HUES48 (cell line): ENCODE results near the gene ARL15.

Experiments used
- H3K27ac ChIP-seq: one replicate; pipeline ENCODE4 v1.7.0; 2013; ENCODE audit warnings: low read depth, low read length, inconsistent platforms
- H3K27me3 ChIP-seq: 2 replicates; pipeline ENCODE4 v1.6.1; 2013; ENCODE audit warnings: mild to moderate bottlenecking, low read length; ENCODE audit not compliant: control insufficient read depth, insufficient read depth
- H3K36me3 ChIP-seq: 2 replicates; pipeline ENCODE4 v1.6.1; 2013; ENCODE audit warnings: low read length; ENCODE audit not compliant: control insufficient read depth, insufficient read depth
- H3K4me1 ChIP-seq: 2 replicates; pipeline ENCODE4 v1.6.1; 2013; ENCODE audit warnings: mild to moderate bottlenecking, low read length; ENCODE audit not compliant: control insufficient read depth, insufficient read depth
- H3K4me3 ChIP-seq: 2 replicates; pipeline ENCODE4 v1.5.1; 2013; ENCODE audit warnings: mild to moderate bottlenecking, low read depth, low read length
- H3K9ac ChIP-seq: 2 replicates; pipeline ENCODE4 v1.6.1; 2013; ENCODE audit warnings: mild to moderate bottlenecking, low read depth, low read length, moderate library complexity
- H3K9me3 ChIP-seq: 2 replicates; pipeline ENCODE4 v1.6.1; 2013; ENCODE audit warnings: low read length; ENCODE audit not compliant: control insufficient read depth, insufficient read depth

Gene ARL15

DNA sequence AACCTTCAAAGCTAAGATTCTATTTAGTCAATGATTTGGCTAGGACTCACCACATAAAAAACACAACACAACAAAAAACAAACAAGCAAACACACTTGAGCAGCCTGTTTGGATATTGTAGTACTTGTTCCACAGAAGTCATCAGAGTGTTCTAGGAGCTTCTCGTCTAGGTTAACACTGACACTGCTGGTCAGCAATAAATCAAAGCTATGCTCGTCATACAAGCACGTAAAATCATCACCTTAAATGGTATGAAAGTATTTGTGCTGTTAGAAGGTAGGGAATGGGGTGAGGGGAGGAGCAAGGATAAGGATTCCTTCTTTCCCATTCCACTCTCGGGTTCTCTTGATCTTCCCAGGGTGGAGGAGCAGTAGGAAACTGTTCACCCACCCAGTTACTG lies 88.0 kb downstream of the ARL15 start:
- Histone ChIP-seq H3K4me1 (peaks cover 22% of the 10 kb centered on the region), H3K27ac (no peak overlapping the region), H3K9ac (no peak overlapping the region), H3K36me3 (no peaks in the 10 kb centered on the region), H3K27me3 (no peaks in the 10 kb centered on the region), H3K4me3 (no peak overlapping the region), H3K9me3 (no peaks in the 10 kb centered on the region)

- Histone ChIP-seq H3K27ac (no peak overlapping the region), H3K9me3 (no peaks in the 10 kb centered on the region), H3K4me1 (peaks cover 34% of the 10 kb centered on the region), H3K36me3 (no peaks in the 10 kb centered on the region), H3K9ac (no peak overlapping the region), H3K4me3 (no peak overlapping the region), H3K27me3 (no peaks in the 10 kb centered on the region)
Observed at GRCh38 chr5:54221135-54221534, 89.2 kb downstream of the ARL15 start.

GRCh38 chr5:54220230-54221040 lies 89.9 kb downstream of the ARL15 start:
- Histone ChIP-seq H3K27me3 (no peaks in the 10 kb centered on the region), H3K4me1 (peaks cover 41% of the 10 kb centered on the region), H3K36me3 (no peaks in the 10 kb centered on the region), H3K4me3 (no peak overlapping the region), H3K27ac (no peak overlapping the region), H3K9ac (no peak overlapping the region), H3K9me3 (no peaks in the 10 kb centered on the region)

GRCh38 chr5:54217826-54218503 lies 92.4 kb downstream of the ARL15 start:
- H3K9me3 ChIP-seq: no peaks in the 10 kb centered on the region
- H3K4me3 ChIP-seq: no peak overlapping the region
- H3K4me1 ChIP-seq: peaks cover 66% of the 10 kb centered on the region
- H3K27ac ChIP-seq: no peak overlapping the region
- H3K9ac ChIP-seq: no peak overlapping the region
- no peaks in the 10 kb centered on the region for H3K27me3 ChIP-seq
- H3K36me3 ChIP-seq: no peaks in the 10 kb centered on the region

- H3K4me3 ChIP-seq: peak overlapping the region; percentile 36; the same call in 1 of the 2 replicates
- no peak overlapping the region for H3K9ac ChIP-seq
- no peaks in the 10 kb centered on the region for H3K9me3 ChIP-seq
- peaks cover 66% of the 10 kb centered on the region for H3K4me1 ChIP-seq
- H3K27ac ChIP-seq: peak overlapping the region; percentile 46
- H3K36me3 ChIP-seq: no peaks in the 10 kb centered on the region
- H3K27me3 ChIP-seq: no peaks in the 10 kb centered on the region
Observed at GRCh38 chr5:54215233-54215736, 95.1 kb downstream of the ARL15 start.

DNA sequence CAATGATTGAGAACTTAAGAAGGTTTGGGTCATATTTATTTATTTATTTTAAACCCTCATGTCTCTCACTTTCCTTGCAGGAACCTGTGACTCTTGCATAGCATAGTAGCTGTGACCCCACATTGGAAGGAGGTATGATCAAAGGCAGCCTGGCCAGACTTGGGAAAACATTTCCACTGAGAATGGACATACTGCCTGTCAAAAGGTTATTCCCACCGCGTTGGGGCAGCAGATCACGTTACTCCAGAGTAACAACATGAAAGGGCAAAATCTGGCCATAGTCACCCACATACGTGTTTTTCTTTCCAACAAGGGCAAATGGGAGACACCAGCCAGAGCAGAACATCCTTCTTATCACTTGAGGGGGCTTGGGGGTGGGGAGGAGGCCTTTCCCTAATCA lies 95.7 kb downstream of the ARL15 start:
- H3K4me3 ChIP-seq: no peak overlapping the region
- H3K27ac ChIP-seq: peak overlapping the region; percentile 46
- peaks cover 64% of the 10 kb centered on the region for H3K4me1 ChIP-seq
- H3K9ac ChIP-seq: 0 out of 2 replicates have a peak overlapping the region, but pooled peaks have one; percentile 5
- H3K27me3 ChIP-seq: no peaks in the 10 kb centered on the region
- no peaks in the 10 kb centered on the region for H3K36me3 ChIP-seq
- no peaks in the 10 kb centered on the region for H3K9me3 ChIP-seq

DNA sequence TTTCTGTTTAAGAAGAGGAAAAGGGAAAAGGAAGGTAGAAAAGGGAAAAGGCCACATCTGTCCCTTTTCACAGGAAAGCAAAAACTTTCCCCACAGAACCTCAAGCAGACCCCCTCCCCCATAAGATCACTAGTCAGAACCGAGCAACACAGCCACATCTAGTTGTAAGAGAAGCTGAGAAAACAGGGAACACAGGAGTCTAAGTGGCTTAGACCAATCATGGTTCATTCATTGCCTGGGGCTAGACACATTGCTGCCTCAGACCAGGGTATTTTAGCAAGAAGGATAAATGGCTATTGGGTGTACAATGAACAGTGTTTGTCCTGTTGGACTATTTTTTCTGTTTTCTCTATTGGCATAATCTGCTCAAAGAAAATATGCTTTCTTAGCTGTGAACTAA lies 98.0 kb downstream of the ARL15 start:
- no peaks in the 10 kb centered on the region for H3K27me3 ChIP-seq
- H3K27ac ChIP-seq: no peak overlapping the region
- H3K9me3 ChIP-seq: no peaks in the 10 kb centered on the region
- no peak overlapping the region for H3K4me3 ChIP-seq
- no peak overlapping the region for H3K9ac ChIP-seq
- peaks cover 64% of the 10 kb centered on the region for H3K4me1 ChIP-seq
- H3K36me3 ChIP-seq: no peaks in the 10 kb centered on the region

DNA sequence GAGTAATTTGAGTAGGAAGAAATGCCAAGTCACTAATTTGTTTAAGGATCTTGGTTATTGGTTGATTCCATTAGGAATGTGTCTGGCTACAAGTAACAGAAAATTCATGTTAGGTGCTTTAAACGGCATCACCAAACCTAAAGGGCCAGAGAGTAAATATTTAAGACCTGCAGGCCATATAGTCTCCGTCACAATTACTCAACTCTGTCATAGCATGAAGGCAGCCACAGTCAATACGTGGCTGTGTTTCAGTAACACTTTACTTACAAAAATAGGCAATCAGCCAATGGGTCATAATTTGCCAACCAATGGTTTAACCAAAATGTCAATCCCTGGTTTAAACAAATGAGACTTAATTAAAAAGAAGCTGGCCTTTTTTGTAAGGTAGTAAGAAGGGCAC lies 98.5 kb downstream of the ARL15 start:
- peaks cover 64% of the 10 kb centered on the region for H3K4me1 ChIP-seq

DNA sequence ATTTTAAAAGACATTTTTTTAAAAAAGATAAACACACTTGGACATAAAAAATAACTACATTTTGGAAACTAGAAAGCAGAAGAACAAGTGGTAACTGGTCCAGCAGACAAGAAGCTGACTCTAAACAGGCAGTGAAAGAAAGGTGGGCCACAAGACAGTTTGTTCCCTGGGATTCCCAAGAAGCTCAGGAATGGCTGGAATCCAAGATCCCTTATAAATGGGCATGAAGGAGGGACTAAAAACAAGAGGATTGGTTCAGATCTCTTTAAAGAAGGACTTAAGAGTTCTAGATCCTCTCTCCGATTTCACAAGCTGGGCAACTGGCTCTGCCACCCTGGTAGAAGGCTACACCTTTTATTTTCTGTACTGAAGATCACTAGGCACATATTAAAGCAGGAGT lies 102.8 kb downstream of the ARL15 start:
- H3K27ac ChIP-seq: no peak overlapping the region

More for the DNA sequence above, 98.5 kb downstream of the ARL15 start:
- Histone ChIP-seq H3K27ac (no peak overlapping the region), H3K9me3 (no peaks in the 10 kb centered on the region), H3K9ac (no peak overlapping the region), H3K27me3 (no peaks in the 10 kb centered on the region), H3K36me3 (no peaks in the 10 kb centered on the region), H3K4me3 (no peak overlapping the region)

GRCh38 chr5:54206580-54207229 lies 103.7 kb downstream of the ARL15 start:
- Histone ChIP-seq H3K4me3 (no peak overlapping the region), H3K27me3 (no peaks in the 10 kb centered on the region), H3K9ac (no peak overlapping the region), H3K4me1 (peaks cover 16% of the 10 kb centered on the region), H3K9me3 (peaks cover 9% of the 10 kb centered on the region; the same call in 1 of the 2 replicates), H3K36me3 (no peaks in the 10 kb centered on the region), H3K27ac (no peak overlapping the region)

More for the DNA sequence above, 102.8 kb downstream of the ARL15 start:
- Histone ChIP-seq H3K4me3 (no peak overlapping the region), H3K36me3 (no peaks in the 10 kb centered on the region), H3K4me1 (peaks cover 23% of the 10 kb centered on the region), H3K9ac (no peak overlapping the region), H3K9me3 (peaks cover 5% of the 10 kb centered on the region; the same call in 1 of the 2 replicates), H3K27me3 (no peaks in the 10 kb centered on the region)
